K562 (cell line): ENCODE measurements around the gene CXCR3.

Source experiments
- EP300 ChIP-seq: IDR thresholded peaks from 2 replicates; pipeline ENCODE4 v1.6.1; 2012; ENCODE audit warnings: low read length, improper control_type of control experiment
- HMG20A ChIP-seq: fragments of 450-650 bp; formaldehyde crosslinking; conservative IDR thresholded peaks from 2 replicates; pipeline ENCODE4 v1.4.0; 2020; ENCODE audit warnings: mild to moderate bottlenecking, mixed read lengths
- KLF1 ChIP-seq: fragments of 450-650 bp; IDR thresholded peaks from 2 replicates; pipeline ENCODE4 v1.6.1; 2016; ENCODE audit warnings: missing genetic modification characterization, missing compliant biosample characterization
- POLR2AphosphoS5 ChIP-seq: IDR thresholded peaks from 2 replicates; pipeline ENCODE4 v1.6.1; 2011; ENCODE audit warnings: mild to moderate bottlenecking, low read depth, low read length, moderate library complexity; ENCODE audit not compliant: control insufficient read depth, insufficient read depth
- PTRF ChIP-seq: fragments of 450-650 bp; IDR thresholded peaks from 2 replicates; pipeline ENCODE4 v1.6.1; 2016; ENCODE audit warnings: mild to moderate bottlenecking, missing genetic modification characterization, missing compliant biosample characterization
- TAF1 ChIP-seq: IDR thresholded peaks from 2 replicates; pipeline ENCODE4 v1.6.1; 2011; ENCODE audit warnings: mild to moderate bottlenecking, low read length, moderate library complexity; ENCODE audit not compliant: insufficient read depth, control insufficient read depth, severe bottlenecking; ENCODE audit errors: extremely low read depth
- TFE3 ChIP-seq: fragments of 450-650 bp; formaldehyde crosslinking; IDR thresholded peaks from 2 replicates; pipeline ENCODE4 v1.4.0; 2020; ENCODE audit warnings: mild to moderate bottlenecking, mixed read lengths
- ZNF140 ChIP-seq: fragments of 250-450 bp; sonication (Bioruptor Pico); IDR thresholded peaks from 2 replicates; pipeline ENCODE4 v1.8.0; 2021; ENCODE audit warnings: moderate library complexity, mild to moderate bottlenecking, inconsistent platforms
- ZNF212 ChIP-seq: fragments of 450-650 bp; formaldehyde crosslinking; IDR thresholded peaks from 2 replicates; pipeline ENCODE4 v1.4.0; 2020; ENCODE audit warnings: mild to moderate bottlenecking
- ZNF436 ChIP-seq: fragments of 250-450, 450-650 bp; sonication (Bioruptor Pico); formaldehyde crosslinking; IDR thresholded peaks from 2 replicates; pipeline ENCODE4 v1.7.0; 2020; ENCODE audit warnings: mild to moderate bottlenecking
- ZNF785 ChIP-seq: fragments of 250-450 bp; sonication (Bioruptor Pico); IDR thresholded peaks from 2 replicates; pipeline ENCODE4 v1.4.0; 2020; ENCODE audit warnings: mild to moderate bottlenecking
- TF ChIP-seq, protein P1 (sequence below): sonication (generic); formaldehyde crosslinking; IDR thresholded peaks from 2 replicates; pipeline ENCODE4 v1.8.0; 2022; ENCODE audit warnings: mild to moderate bottlenecking, missing genetic modification reagents
- TF ChIP-seq, protein P2 (sequence below), 3 experiments: IDR thresholded peaks in 2 of 3; conservative IDR thresholded peaks in 1 of 3; 2 replicates each; pipeline ENCODE4 v1.5.1; 2011 to 2012; ENCODE audit warnings: low read length in 3 of 3, mild to moderate bottlenecking in 3 of 3, control low read depth in 2 of 3, improper control_type of control experiment in 1 of 3, inconsistent platforms in 1 of 3, low read depth in 1 of 3, mixed read lengths in 1 of 3, moderate library complexity in 1 of 3; ENCODE audit not compliant: insufficient read depth in 2 of 3
- TF ChIP-seq, protein P3 (sequence below): sonication (generic); formaldehyde crosslinking; IDR thresholded peaks from 2 replicates; pipeline ENCODE4 v1.8.0; 2022; ENCODE audit warnings: missing genetic modification reagents, mild to moderate bottlenecking, borderline replicate concordance

GRCh38 chrX:71619986-71620385 is 1.7 kb upstream of the CXCR3 start:
- TF ChIP-seq, protein P1, sequence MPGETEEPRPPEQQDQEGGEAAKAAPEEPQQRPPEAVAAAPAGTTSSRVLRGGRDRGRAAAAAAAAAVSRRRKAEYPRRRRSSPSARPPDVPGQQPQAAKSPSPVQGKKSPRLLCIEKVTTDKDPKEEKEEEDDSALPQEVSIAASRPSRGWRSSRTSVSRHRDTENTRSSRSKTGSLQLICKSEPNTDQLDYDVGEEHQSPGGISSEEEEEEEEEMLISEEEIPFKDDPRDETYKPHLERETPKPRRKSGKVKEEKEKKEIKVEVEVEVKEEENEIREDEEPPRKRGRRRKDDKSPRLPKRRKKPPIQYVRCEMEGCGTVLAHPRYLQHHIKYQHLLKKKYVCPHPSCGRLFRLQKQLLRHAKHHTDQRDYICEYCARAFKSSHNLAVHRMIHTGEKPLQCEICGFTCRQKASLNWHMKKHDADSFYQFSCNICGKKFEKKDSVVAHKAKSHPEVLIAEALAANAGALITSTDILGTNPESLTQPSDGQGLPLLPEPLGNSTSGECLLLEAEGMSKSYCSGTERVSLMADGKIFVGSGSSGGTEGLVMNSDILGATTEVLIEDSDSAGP (CRISPR knock-in tag): no peak
- TF ChIP-seq ZNF785 (no peak), HMG20A (no peak), TFE3 (no peak), ZNF140 (CRISPR knock-in tag) (no peak), TAF1 (no peak), PTRF (tag) (no peak), ZNF436 (CRISPR knock-in tag) (no peak), POLR2AphosphoS5 (no peak), KLF1 (tag) (no peak), EP300 (no peak), ZNF212 (no peak)
- TF ChIP-seq, protein P2, sequence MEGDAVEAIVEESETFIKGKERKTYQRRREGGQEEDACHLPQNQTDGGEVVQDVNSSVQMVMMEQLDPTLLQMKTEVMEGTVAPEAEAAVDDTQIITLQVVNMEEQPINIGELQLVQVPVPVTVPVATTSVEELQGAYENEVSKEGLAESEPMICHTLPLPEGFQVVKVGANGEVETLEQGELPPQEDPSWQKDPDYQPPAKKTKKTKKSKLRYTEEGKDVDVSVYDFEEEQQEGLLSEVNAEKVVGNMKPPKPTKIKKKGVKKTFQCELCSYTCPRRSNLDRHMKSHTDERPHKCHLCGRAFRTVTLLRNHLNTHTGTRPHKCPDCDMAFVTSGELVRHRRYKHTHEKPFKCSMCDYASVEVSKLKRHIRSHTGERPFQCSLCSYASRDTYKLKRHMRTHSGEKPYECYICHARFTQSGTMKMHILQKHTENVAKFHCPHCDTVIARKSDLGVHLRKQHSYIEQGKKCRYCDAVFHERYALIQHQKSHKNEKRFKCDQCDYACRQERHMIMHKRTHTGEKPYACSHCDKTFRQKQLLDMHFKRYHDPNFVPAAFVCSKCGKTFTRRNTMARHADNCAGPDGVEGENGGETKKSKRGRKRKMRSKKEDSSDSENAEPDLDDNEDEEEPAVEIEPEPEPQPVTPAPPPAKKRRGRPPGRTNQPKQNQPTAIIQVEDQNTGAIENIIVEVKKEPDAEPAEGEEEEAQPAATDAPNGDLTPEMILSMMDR (IDR thresholded peaks at IDR 0.05 in 2 of 3, conservative IDR thresholded peaks at IDR 0.05 in 1 of 3; ENCODE audit: insufficient read depth in 2 of 3, low read depth in 1 of 3, low read length in 3 of 3): no peak
- TF ChIP-seq, protein P3, sequence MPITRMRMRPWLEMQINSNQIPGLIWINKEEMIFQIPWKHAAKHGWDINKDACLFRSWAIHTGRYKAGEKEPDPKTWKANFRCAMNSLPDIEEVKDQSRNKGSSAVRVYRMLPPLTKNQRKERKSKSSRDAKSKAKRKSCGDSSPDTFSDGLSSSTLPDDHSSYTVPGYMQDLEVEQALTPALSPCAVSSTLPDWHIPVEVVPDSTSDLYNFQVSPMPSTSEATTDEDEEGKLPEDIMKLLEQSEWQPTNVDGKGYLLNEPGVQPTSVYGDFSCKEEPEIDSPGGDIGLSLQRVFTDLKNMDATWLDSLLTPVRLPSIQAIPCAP (CRISPR knock-in tag): no peak
